ENCODE data around the gene RNF125.
A peak's percentile ranks its signal among the peaks of the same experiment; 100 is the strongest.

The RNF125 gene

GRCh38 chr18:32067375-32068167 lies 48.9 kb downstream of the RNF125 start:
- TF ChIP-seq CTCF (IDR thresholded peaks at IDR 0.05; ENCODE audit: low read depth, low read length): no peak
- no peak for DNase-seq (ENCODE audit: low read depth, low spot score)
- H3K4me3 ChIP-seq (ENCODE audit: low read depth, low read length): no peak overlapping the region
- in situ Hi-C loops (cut with HindIII; ENCODE audit: low sequenced_read_pairs): no loop called here

- no peak overlapping the region for H3K4me3 ChIP-seq (ENCODE audit: low read depth, low read length)
- in situ Hi-C loops (cut with HindIII; ENCODE audit: low sequenced_read_pairs): no loop called here
- TF ChIP-seq CTCF (IDR thresholded peaks at IDR 0.05; ENCODE audit: low read depth, low read length): peak; percentile 43
- DNase-seq (ENCODE audit: low read depth, low spot score): no peak
These were observed 53.7 kb downstream of the RNF125 start for GRCh38 chr18:32072321-32072720.

DNA sequence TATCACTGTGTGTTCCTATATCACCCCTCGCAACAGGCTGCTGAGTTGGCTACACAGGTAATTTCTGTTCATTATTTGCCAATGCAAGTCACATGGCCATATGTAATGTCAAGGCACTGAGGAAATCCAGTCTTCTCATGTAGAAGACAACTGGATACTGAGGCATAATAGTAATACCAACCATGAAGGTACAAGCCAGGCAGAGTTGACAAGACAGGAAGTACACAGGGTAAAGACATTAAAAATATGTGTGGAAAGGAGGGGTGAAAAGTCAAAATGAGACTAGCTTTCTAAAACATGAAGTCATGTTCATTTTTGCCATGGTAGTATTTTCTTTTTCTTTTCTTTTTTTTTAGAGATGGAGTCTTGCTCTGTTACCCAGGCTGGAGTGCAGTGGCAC lies 55.6 kb downstream of the RNF125 start:
- no peak overlapping the region for H3K4me3 ChIP-seq (ENCODE audit: low read depth, low read length)
- TF ChIP-seq CTCF (IDR thresholded peaks at IDR 0.05; ENCODE audit: low read depth, low read length): no peak
- no peak for DNase-seq (ENCODE audit: low read depth, low spot score)
- in situ Hi-C loops (cut with HindIII; ENCODE audit: low sequenced_read_pairs): no loop called here

DNA sequence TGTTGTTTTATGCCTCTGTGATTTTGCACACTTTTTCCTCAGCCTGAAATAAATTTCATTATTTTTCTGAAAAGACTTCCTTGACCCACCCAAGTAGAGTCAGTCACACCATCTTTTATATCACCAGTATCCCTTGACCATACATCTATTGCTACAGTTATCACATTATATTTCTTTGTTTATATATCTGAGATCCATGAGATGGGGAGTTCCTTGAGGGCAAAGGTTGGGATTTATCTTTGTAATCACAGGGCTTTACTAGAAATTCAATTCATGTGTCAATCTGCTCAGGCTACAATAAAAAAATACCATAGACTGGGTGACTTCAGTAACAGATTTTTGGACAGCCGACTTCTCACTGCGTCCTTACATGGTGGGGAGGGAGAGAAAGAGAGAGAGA lies 60.2 kb downstream of the RNF125 start:
- in situ Hi-C loops (cut with HindIII; ENCODE audit: low sequenced_read_pairs): no loop called here
- DNase-seq (ENCODE audit: low read depth, low spot score): no peak
- no peak for TF ChIP-seq CTCF (IDR thresholded peaks at IDR 0.05; ENCODE audit: low read depth, low read length)
- no peak overlapping the region for H3K4me3 ChIP-seq (ENCODE audit: low read depth, low read length)

GRCh38 chr18:32081881-32082280 lies 63.3 kb downstream of the RNF125 start:
- TF ChIP-seq CTCF (IDR thresholded peaks at IDR 0.05; ENCODE audit: low read depth, low read length): no peak
- in situ Hi-C loops (cut with HindIII; ENCODE audit: low sequenced_read_pairs): no loop called here
- no peak for DNase-seq (ENCODE audit: low read depth, low spot score)
- H3K4me3 ChIP-seq (ENCODE audit: low read depth, low read length): no peak overlapping the region

- DNase-seq (ENCODE audit: low read depth, low spot score): no peak
- TF ChIP-seq CTCF (IDR thresholded peaks at IDR 0.05; ENCODE audit: low read depth, low read length): no peak
- in situ Hi-C loops (cut with HindIII; ENCODE audit: low sequenced_read_pairs): no loop called here
- H3K4me3 ChIP-seq (ENCODE audit: low read depth, low read length): no peak overlapping the region
These were observed 65.2 kb downstream of the RNF125 start for GRCh38 chr18:32083781-32084180.

Data from astrocyte of the spinal cord (primary cell).